ENCODE results near the gene PTBP1. TPM values are rescaled to one million over a fixed set of nuclear protein-coding genes. Genes with fewer than 3 reads are reported as not detected.

Gene PTBP1
- total RNA-seq, 4 donors from 2014 or later: 139 to 167 (median 156) TPM

- Histone ChIP-seq H3K27ac (no peak overlapping the region), H3K9me3 (no peaks in the 10 kb centered on the region), H3K27me3 (peaks cover 0 to 79% (median 0%) of the 10 kb centered on the region in 4 donors), H3K36me3 (no peaks in the 10 kb centered on the region), H3K4me3 (no peak overlapping the region), H3K4me1 (peaks cover 10 to 46% (median 24%) of the 10 kb centered on the region in 3 donors)
- WGBS, 2 donors: 77 to 80% methylated on average over 1 to 11 of the region's 12 CpGs
- intact Hi-C loops (cut with DNase I): loop anchor here (10.0 kb wide), 2 partner anchors 80 to 130 kb away; partner anchors contain the start of gene WDR18
- TF ChIP-seq POLR2A (IDR thresholded peaks at IDR 0.05) (no peak), CTCF (IDR thresholded peaks at IDR 0.05) (no peak)
- no peak for DNase-seq
Measured at GRCh38 chr19:855142-855541, 57.9 kb downstream of the PTBP1 start.

GRCh38 chr19:855566-856120, 58.4 kb downstream of the PTBP1 start:
- no peak overlapping the region for H3K27ac ChIP-seq
- intact Hi-C loops (cut with DNase I): loop anchor here (10.0 kb wide), 2 partner anchors 81 to 129 kb away; partner anchors contain the start of gene WDR18
- TF ChIP-seq POLR2A (IDR thresholded peaks at IDR 0.05) (no peak), CTCF (IDR thresholded peaks at IDR 0.05) (no peak)
- WGBS, 2 donors: 76 to 77% methylated on average over 8 to 9 of the region's 40 CpGs
- H3K27me3 ChIP-seq: peaks cover 0 to 79% (median 0%) of the 10 kb centered on the region in 4 donors
- H3K4me1 ChIP-seq: peaks cover 6 to 46% (median 24%) of the 10 kb centered on the region in 3 donors
- DNase-seq: no peak
- no peaks in the 10 kb centered on the region for H3K9me3 ChIP-seq
- H3K36me3 ChIP-seq: no peaks in the 10 kb centered on the region
- H3K4me3 ChIP-seq: no peak overlapping the region

- H3K4me1 ChIP-seq: peaks cover 9 to 49% (median 33%) of the 10 kb centered on the region in 3 donors
- 72 to 78% methylated on average over 8 to 9 of the region's 9 CpGs for WGBS, 2 donors
- intact Hi-C loops (cut with DNase I): loop anchor here (10.0 kb wide), 2 partner anchors 83 to 127 kb away; partner anchors contain the start of gene WDR18
- peak overlapping the region in 1 of 4 donors; percentile 80 for H3K27ac ChIP-seq
- H3K36me3 ChIP-seq: no peaks in the 10 kb centered on the region
- H3K9me3 ChIP-seq: no peaks in the 10 kb centered on the region
- H3K4me3 ChIP-seq: no peak overlapping the region
- TF ChIP-seq CTCF (IDR thresholded peaks at IDR 0.05) (no peak), POLR2A (IDR thresholded peaks at IDR 0.05) (no peak)
- peaks cover 0 to 78% (median 0%) of the 10 kb centered on the region in 4 donors for H3K27me3 ChIP-seq
- DNase-seq: no peak
Measured at GRCh38 chr19:858284-858683, 61.0 kb downstream of the PTBP1 start.

GRCh38 chr19:858868-859843, 61.9 kb downstream of the PTBP1 start, which contains the start of gene CFD:
Gene CFD (plus strand): TSS chr19:859664. CDS start chr19:859690, 26 bp downstream.
- Histone ChIP-seq H3K9me3 (no peaks in the 10 kb centered on the region), H3K27me3 (peaks cover 0 to 71% (median 0%) of the 10 kb centered on the region in 4 donors), H3K27ac (peak within 1 kb of the TSS; percentile 47 to 82 (median 76)), H3K36me3 (no peaks in the 10 kb centered on the region), H3K4me1 (peaks cover 9 to 57% (median 33%) of the 10 kb centered on the region in 3 donors), H3K4me3 (peak within 1 kb of the TSS; percentile 32 to 75 (median 46))
- intact Hi-C loops (cut with DNase I): loop anchor here (10.0 kb wide), 2 partner anchors 84 to 126 kb away; partner anchors contain the start of gene WDR18
- DNase-seq: no peak
- 25 to 55% methylated on average over 4 to 12 of the region's 24 CpGs for WGBS, 2 donors
- TF ChIP-seq POLR2A (IDR thresholded peaks at IDR 0.05) (peak in 2 of 4 donors; percentile 53 to 71), CTCF (IDR thresholded peaks at IDR 0.05) (no peak)

Measured in esophagus squamous epithelium (tissue), 5 donors.